Endodermal cell (in vitro differentiated cells): ENCODE measurements around the gene DDRGK1. TPM values are rescaled to one million over a fixed set of nuclear protein-coding genes. Genes with fewer than 3 reads are reported as not detected.
"Not testable (repeated sequence)": the region's sequence is repeated elsewhere in the genome, so short reads cannot be mapped to it uniquely, and the experiment has no call there.

Experiments
- DNase-seq: peaks from one replicate; pipeline ENCODE4 v3.0.0-alpha.2; 2017
- H3K27ac ChIP-seq: 2 replicates; pipeline ENCODE4 v1.5.1; 2013; ENCODE audit warnings: mild to moderate bottlenecking, low read depth, low read length, moderate library complexity
- H3K27me3 ChIP-seq: 2 replicates; pipeline ENCODE4 v1.6.1; 2013; ENCODE audit warnings: mild to moderate bottlenecking, low read length, moderate library complexity; ENCODE audit not compliant: insufficient read depth, control insufficient read depth, poor library complexity, severe bottlenecking
- H3K36me3 ChIP-seq: 2 replicates; pipeline ENCODE4 v1.7.0; 2013; ENCODE audit warnings: mild to moderate bottlenecking, low read length, moderate library complexity; ENCODE audit not compliant: control insufficient read depth, insufficient read depth
- H3K4me1 ChIP-seq: one replicate; pipeline ENCODE4 v1.7.0; 2013; ENCODE audit warnings: low read length; ENCODE audit not compliant: control insufficient read depth, insufficient read depth
- H3K4me3 ChIP-seq: 2 replicates; pipeline ENCODE4 v1.5.1; 2013; ENCODE audit warnings: mild to moderate bottlenecking, low read length, moderate library complexity
- H3K9ac ChIP-seq: 2 replicates; pipeline ENCODE4 v1.6.1; 2013; ENCODE audit warnings: mild to moderate bottlenecking, low read length, moderate library complexity; ENCODE audit not compliant: poor library complexity, severe bottlenecking; ENCODE audit errors: extremely low read depth
- H3K9me3 ChIP-seq: 2 replicates; pipeline ENCODE4 v1.6.1; 2013; ENCODE audit warnings: mild to moderate bottlenecking, low read length, moderate library complexity; ENCODE audit not compliant: control insufficient read depth
- H3K27ac Mint-ChIP-seq: 2 replicates; pipeline ENCODE4 v1.8.0; 2020; ENCODE audit warnings: mixed read lengths
- H3K27me3 Mint-ChIP-seq: 2 replicates; pipeline ENCODE4 v1.8.0; 2021; ENCODE audit warnings: mild to moderate bottlenecking, mixed read lengths; ENCODE audit not compliant: insufficient read depth
- H3K36me3 Mint-ChIP-seq: 2 replicates; pipeline ENCODE4 v1.8.0; 2020; ENCODE audit warnings: low read depth, mixed read lengths
- H3K4me1 Mint-ChIP-seq: 2 replicates; pipeline ENCODE4 v1.8.0; 2020; ENCODE audit warnings: mixed read lengths
- H3K4me3 Mint-ChIP-seq: 2 replicates; pipeline ENCODE4 v1.8.0; 2020; ENCODE audit warnings: mild to moderate bottlenecking, moderate library complexity, mixed read lengths
- H3K9me3 Mint-ChIP-seq: 2 replicates; pipeline ENCODE4 v1.8.0; 2020; ENCODE audit warnings: mild to moderate bottlenecking, mixed read lengths
- WGBS, 2 experiments: methylation state at CpG; one replicate each; pipeline versions ENCODE4 v1.1.5 to v1.1.7; 2013; ENCODE audit warnings: missing lambda C conversion rate in 2 of 2, mixed read lengths in 1 of 2; ENCODE audit not compliant: insufficient coverage in 1 of 2, insufficient read length in 1 of 2; 5-methylcytosine and 5-hydroxymethylcytosine counted together
- total RNA-seq, 2 donors: library from RNA; stranded (reverse); fragmentation: NEBNext Ultra II Directional in 1 of 2; extraction: Animal tissue kit (Norgen Biotek cat#: 25700) in 1 of 2; gene quantifications; 2 replicates in 1 of 2; 3 replicates in 1 of 2; pipeline ENCODE4 v1.2.1, GENCODE V29; 2021
- TF ChIP-seq, protein P1 (sequence below): fragments of 200-600 bp; sonication (generic); conservative IDR thresholded peaks from 2 replicates; pipeline ENCODE4 v1.5.0; 2021; ENCODE audit warnings: antibody characterized with exemption, mild to moderate bottlenecking

The DDRGK1 gene
- total RNA-seq, 2 donors from 2014 or later, result 55.0 to 59.3 TPM

DNA sequence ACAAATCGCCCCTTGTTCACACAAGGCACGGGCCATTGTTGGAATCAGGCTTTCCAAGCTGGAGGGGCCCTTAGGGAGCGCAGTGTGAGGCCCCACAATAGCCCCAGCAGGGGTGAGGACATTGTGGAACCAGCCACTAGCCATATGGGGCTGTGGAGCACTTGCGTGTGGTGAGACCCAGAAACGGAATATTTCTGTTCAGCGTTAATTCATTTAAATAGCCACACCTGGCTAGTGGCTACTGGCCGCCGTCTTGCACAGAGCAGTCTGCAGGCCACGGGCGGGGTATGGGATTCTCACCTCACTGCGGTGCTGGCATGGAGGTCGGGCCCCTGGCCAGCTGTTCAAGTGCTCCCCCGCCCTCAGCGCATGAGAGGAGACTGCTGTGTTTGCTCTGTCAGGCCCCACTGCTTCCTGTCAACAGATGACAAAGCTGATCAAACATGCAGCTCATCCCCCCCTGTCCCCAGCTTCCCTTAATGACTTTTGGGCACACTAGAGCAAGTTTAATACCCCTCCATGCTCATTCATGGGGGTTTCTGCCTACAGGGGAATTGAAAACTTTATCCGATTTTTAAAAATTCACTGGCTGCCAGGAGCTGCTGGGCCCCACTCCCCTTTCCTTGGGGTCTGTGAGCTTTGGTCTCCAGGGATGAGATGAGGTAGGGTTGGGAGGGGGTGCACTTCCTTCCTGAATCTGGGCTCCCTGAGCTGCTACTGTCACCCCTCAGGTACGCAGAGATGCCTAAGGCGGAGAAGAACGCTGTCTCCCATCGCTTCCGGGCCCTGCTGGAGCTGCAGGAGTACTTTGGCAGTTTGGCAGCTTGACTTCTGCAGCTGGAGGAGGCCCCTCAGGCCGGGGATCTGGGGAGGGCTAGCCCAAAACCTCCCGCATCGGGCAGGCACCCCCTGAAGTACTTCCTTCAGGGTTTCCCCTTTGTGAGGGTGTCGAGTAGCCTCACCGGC lies 18.4 kb upstream of the DDRGK1 start:
- H3K9me3 ChIP-seq, result no peaks in the 10 kb centered on the region
- no peaks in the 10 kb centered on the region for H3K27me3 ChIP-seq
- no peak for DNase-seq
- H3K27ac ChIP-seq, result no peak overlapping the region
- H3K4me3 ChIP-seq, result no peak overlapping the region
- Mint-ChIP-seq H3K4me1 (peaks cover 24% of the 10 kb centered on the region), H3K27ac (peak overlapping the region; percentile 78), H3K4me3 (peak overlapping the region; percentile 25), H3K9me3 (no peaks in the 10 kb centered on the region), H3K36me3 (peaks cover 33% of the 10 kb centered on the region), H3K27me3 (no peaks in the 10 kb centered on the region)
- TF ChIP-seq, protein P1, sequence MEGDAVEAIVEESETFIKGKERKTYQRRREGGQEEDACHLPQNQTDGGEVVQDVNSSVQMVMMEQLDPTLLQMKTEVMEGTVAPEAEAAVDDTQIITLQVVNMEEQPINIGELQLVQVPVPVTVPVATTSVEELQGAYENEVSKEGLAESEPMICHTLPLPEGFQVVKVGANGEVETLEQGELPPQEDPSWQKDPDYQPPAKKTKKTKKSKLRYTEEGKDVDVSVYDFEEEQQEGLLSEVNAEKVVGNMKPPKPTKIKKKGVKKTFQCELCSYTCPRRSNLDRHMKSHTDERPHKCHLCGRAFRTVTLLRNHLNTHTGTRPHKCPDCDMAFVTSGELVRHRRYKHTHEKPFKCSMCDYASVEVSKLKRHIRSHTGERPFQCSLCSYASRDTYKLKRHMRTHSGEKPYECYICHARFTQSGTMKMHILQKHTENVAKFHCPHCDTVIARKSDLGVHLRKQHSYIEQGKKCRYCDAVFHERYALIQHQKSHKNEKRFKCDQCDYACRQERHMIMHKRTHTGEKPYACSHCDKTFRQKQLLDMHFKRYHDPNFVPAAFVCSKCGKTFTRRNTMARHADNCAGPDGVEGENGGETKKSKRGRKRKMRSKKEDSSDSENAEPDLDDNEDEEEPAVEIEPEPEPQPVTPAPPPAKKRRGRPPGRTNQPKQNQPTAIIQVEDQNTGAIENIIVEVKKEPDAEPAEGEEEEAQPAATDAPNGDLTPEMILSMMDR, result no peak
- H3K4me1 ChIP-seq, result peaks cover 13% of the 10 kb centered on the region
- 83 to 91% methylated on average over 19 to 25 of the region's 25 CpGs for WGBS, 2 experiments
- no peak overlapping the region for H3K9ac ChIP-seq
- peaks cover 50% of the 10 kb centered on the region for H3K36me3 ChIP-seq

DNA sequence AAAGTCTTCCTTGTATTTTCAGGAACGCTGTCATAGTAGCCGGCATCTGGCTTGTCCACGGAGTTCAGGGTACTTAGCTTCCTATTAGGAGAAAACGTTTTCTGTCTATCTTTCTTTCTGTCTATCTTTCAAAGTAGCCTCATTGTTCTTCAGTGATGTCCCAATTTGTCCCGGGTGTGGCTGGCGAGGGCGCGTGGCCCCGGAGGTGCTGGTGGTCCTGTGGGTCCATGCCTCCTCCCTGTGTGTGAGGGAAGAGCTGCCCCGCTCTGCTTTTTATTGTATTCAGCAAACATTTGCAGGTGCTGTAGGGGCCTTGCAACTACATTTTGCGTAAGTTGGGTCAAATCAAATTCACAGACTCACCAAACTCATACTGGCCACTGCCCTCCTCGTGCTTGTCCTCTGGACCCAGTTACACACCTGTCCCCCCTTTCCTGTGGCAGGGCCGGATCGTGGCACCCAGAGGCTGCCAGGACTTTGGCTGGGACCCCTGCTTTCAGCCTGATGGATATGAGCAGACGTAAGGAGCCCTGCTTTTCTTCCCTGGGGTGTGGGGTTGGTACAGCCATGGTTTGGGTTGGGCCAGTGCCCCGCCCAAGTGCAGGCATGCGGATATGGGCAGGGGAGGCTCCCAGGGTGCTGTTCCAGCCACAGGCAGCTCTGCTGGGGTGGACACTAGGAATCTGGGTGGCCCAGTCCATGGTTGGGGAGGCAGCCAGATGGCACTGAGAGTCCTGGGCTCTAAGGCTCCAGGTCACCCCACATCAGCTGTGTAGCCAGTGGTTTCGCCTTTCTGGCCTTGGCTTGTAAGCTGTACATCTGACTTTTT lies 17.1 kb upstream of the DDRGK1 start:
- H3K27ac ChIP-seq, result no peak overlapping the region
- no peak overlapping the region for H3K9ac ChIP-seq
- 94 to 97% methylated on average over 11 to 18 of the region's 18 CpGs for WGBS, 2 experiments
- no peaks in the 10 kb centered on the region for H3K9me3 ChIP-seq
- H3K27me3 Mint-ChIP-seq, result no peaks in the 10 kb centered on the region
- H3K9me3 Mint-ChIP-seq, result no peaks in the 10 kb centered on the region
- H3K4me3 ChIP-seq, result no peak overlapping the region
- H3K4me3 Mint-ChIP-seq, result no peak overlapping the region
- peaks cover 31% of the 10 kb centered on the region for H3K36me3 Mint-ChIP-seq
- H3K27ac Mint-ChIP-seq, result peak overlapping the region; percentile 88
- peaks cover 24% of the 10 kb centered on the region for H3K4me1 Mint-ChIP-seq
- peaks cover 13% of the 10 kb centered on the region for H3K4me1 ChIP-seq
- H3K27me3 ChIP-seq, result no peaks in the 10 kb centered on the region
- TF ChIP-seq, protein P1, result no peak
- no peak for DNase-seq
- peaks cover 51% of the 10 kb centered on the region for H3K36me3 ChIP-seq

DNA sequence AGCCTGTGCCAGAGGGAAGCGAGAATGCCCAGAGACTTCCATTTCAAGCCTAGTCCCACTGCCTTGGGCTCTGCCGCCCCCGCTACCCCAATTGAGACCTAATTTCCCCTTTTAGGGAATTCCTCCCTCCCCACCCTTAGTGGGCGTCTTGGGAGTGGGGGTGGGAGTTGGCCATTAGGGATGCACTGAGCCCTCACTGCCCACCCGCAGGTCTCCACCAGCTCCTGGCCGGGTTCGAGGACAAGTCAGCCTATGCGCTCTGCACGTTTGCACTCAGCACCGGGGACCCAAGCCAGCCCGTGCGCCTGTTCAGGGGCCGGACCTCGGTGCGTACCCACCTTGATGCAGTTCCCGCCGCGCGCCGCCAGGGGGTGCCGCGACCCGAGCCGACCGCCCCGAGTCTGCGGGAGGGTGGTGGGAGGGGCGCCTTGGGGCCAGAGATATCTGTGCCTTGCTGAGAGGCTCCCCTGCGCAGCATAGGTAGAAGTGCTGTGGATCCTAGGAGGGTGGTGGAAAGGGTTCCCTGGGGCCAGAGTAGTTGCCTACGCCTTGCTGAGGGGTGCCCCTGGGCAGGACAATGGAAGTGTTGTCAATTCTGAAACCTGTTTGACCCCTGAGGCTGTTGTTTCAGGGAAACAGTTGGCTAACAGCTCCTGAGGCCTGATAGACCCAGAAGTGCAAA lies 14.0 kb upstream of the DDRGK1 start:
- Histone ChIP-seq H3K27ac (no peak overlapping the region), H3K27me3 (no peaks in the 10 kb centered on the region), H3K9me3 (no peaks in the 10 kb centered on the region), H3K4me1 (peaks cover 13% of the 10 kb centered on the region), H3K9ac (no peak overlapping the region), H3K36me3 (peaks cover 58% of the 10 kb centered on the region), H3K4me3 (no peak overlapping the region)
- H3K36me3 Mint-ChIP-seq, result peaks cover 44% of the 10 kb centered on the region
- no peaks in the 10 kb centered on the region for H3K9me3 Mint-ChIP-seq
- no peak overlapping the region for H3K27ac Mint-ChIP-seq
- 33 to 57% methylated on average over 3 to 29 of the region's 30 CpGs for WGBS, 2 experiments
- peaks cover 18% of the 10 kb centered on the region for H3K4me1 Mint-ChIP-seq
- H3K27me3 Mint-ChIP-seq, result no peaks in the 10 kb centered on the region
- no peak overlapping the region for H3K4me3 Mint-ChIP-seq
- TF ChIP-seq, protein P1, result peak; percentile 98
- DNase-seq, result peak; percentile 95

DNA sequence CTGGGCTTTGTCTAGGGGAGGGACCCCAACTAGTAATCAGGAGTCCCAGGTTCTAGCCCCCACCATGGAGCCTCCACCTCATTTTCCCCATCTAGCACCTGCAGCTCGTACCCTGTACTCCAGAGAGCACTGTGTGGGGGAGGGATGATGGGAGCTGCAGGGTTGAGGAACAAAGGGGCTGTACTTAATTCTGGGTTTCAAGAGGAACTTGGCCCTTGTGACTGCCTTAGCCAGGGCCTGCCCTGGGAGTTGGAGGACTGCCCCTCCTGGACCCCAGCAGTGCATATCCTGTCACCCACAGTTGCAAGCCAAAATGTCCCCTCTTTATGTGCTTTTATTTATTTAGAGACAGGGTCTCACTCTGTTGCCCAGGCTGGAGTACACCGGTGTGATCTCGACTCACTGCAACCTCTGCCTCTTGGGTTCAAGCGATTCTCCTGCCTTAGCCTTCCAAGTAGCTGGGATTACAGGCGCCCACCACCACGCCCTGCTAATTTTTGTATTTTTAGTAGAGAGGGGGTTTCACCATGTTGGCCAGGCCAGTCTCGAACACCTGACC lies 11.0 kb upstream of the DDRGK1 start:
- H3K36me3 ChIP-seq, result peaks cover 38% of the 10 kb centered on the region
- not testable (repeated sequence) for H3K27me3 Mint-ChIP-seq, H3K27me3 ChIP-seq, H3K9me3 Mint-ChIP-seq, H3K9me3 ChIP-seq, H3K4me3 ChIP-seq, DNase-seq, H3K27ac Mint-ChIP-seq, H3K9ac ChIP-seq, H3K27ac ChIP-seq, H3K4me3 Mint-ChIP-seq, H3K4me1 Mint-ChIP-seq, H3K4me1 ChIP-seq
- H3K36me3 Mint-ChIP-seq, result peaks cover 35% of the 10 kb centered on the region
- 95 to 99% methylated on average over 6 to 7 of the region's 7 CpGs for WGBS, 2 experiments
